Dendritic cell treated with granulocyte-macrophage colony-stimulating factor and Interleukin-4, amounts not matched to agents 40 ng/mL and 50 ng/mL, for 4 days (primary cell): ENCODE measurements around the gene SDR42E2.

Experiments
- H3K27ac Mint-ChIP-seq: one replicate; pipeline ENCODE4 v1.8.0; 2022; ENCODE audit warnings: mild to moderate bottlenecking, mixed read lengths
- H3K27me3 Mint-ChIP-seq: one replicate; pipeline ENCODE4 v1.8.0; 2022; ENCODE audit warnings: mild to moderate bottlenecking, mixed read lengths
- H3K36me3 Mint-ChIP-seq: one replicate; pipeline ENCODE4 v1.8.0; 2022; ENCODE audit warnings: low read depth, mixed read lengths
- H3K4me1 Mint-ChIP-seq: one replicate; pipeline ENCODE4 v1.8.0; 2022; ENCODE audit warnings: low read depth, mixed read lengths
- H3K4me3 Mint-ChIP-seq: one replicate; pipeline ENCODE4 v1.8.0; 2022; ENCODE audit warnings: mild to moderate bottlenecking, moderate library complexity, mixed read lengths
- H3K9me3 Mint-ChIP-seq: one replicate; pipeline ENCODE4 v1.8.0; 2022; ENCODE audit warnings: mixed read lengths
- intact Hi-C: fragments of 100-400 bp; cut with micrococcal nuclease; formaldehyde crosslinking; loops from one replicate; pipeline ENCODE4 v1.15.0; 2022

Gene SDR42E2

GRCh38 chr16:22219389-22220068 lies 57.2 kb downstream of the SDR42E2 start:
- Mint-ChIP-seq H3K9me3 (no peaks in the 10 kb centered on the region), H3K4me1 (peaks cover 51% of the 10 kb centered on the region), H3K36me3 (peaks cover 82% of the 10 kb centered on the region), H3K27ac (no peak overlapping the region), H3K27me3 (no peaks in the 10 kb centered on the region), H3K4me3 (no peak overlapping the region)
- intact Hi-C loops: no loop called here

- no peaks in the 10 kb centered on the region for H3K9me3 Mint-ChIP-seq
- H3K36me3 Mint-ChIP-seq: peaks cover 82% of the 10 kb centered on the region
- intact Hi-C loops: no loop called here
- H3K4me1 Mint-ChIP-seq: peaks cover 51% of the 10 kb centered on the region
- H3K27me3 Mint-ChIP-seq: no peaks in the 10 kb centered on the region
- no peak overlapping the region for H3K27ac Mint-ChIP-seq
- no peak overlapping the region for H3K4me3 Mint-ChIP-seq
These were observed 57.7 kb downstream of the SDR42E2 start for GRCh38 chr16:22220069-22220440.

GRCh38 chr16:22220714-22221113 lies 58.4 kb downstream of the SDR42E2 start:
- H3K4me1 Mint-ChIP-seq: peaks cover 45% of the 10 kb centered on the region
- no peaks in the 10 kb centered on the region for H3K9me3 Mint-ChIP-seq
- no peak overlapping the region for H3K27ac Mint-ChIP-seq
- peaks cover 82% of the 10 kb centered on the region for H3K36me3 Mint-ChIP-seq
- intact Hi-C loops: no loop called here
- no peaks in the 10 kb centered on the region for H3K27me3 Mint-ChIP-seq
- no peak overlapping the region for H3K4me3 Mint-ChIP-seq

GRCh38 chr16:22222006-22222405 lies 59.7 kb downstream of the SDR42E2 start:
- Mint-ChIP-seq H3K4me3 (no peak overlapping the region), H3K9me3 (no peaks in the 10 kb centered on the region), H3K4me1 (peaks cover 34% of the 10 kb centered on the region), H3K27ac (no peak overlapping the region), H3K36me3 (peaks cover 83% of the 10 kb centered on the region), H3K27me3 (no peaks in the 10 kb centered on the region)
- intact Hi-C loops: no loop called here

GRCh38 chr16:22222998-22223397 lies 60.7 kb downstream of the SDR42E2 start:
- no peaks in the 10 kb centered on the region for H3K27me3 Mint-ChIP-seq
- H3K4me1 Mint-ChIP-seq: peaks cover 30% of the 10 kb centered on the region
- H3K4me3 Mint-ChIP-seq: no peak overlapping the region
- H3K36me3 Mint-ChIP-seq: peaks cover 81% of the 10 kb centered on the region
- no peak overlapping the region for H3K27ac Mint-ChIP-seq
- no peaks in the 10 kb centered on the region for H3K9me3 Mint-ChIP-seq
- intact Hi-C loops: no loop called here

GRCh38 chr16:22225060-22225459 lies 62.8 kb downstream of the SDR42E2 start:
- Mint-ChIP-seq H3K4me3 (no peak overlapping the region), H3K27me3 (no peaks in the 10 kb centered on the region), H3K9me3 (no peaks in the 10 kb centered on the region), H3K36me3 (peaks cover 83% of the 10 kb centered on the region), H3K27ac (peak overlapping the region; percentile 30), H3K4me1 (peaks cover 17% of the 10 kb centered on the region)
- intact Hi-C loops: no loop called here

- Mint-ChIP-seq H3K27me3 (no peaks in the 10 kb centered on the region), H3K4me3 (no peak overlapping the region), H3K4me1 (peaks cover 2% of the 10 kb centered on the region), H3K36me3 (peaks cover 90% of the 10 kb centered on the region), H3K27ac (no peak overlapping the region), H3K9me3 (no peaks in the 10 kb centered on the region)
- intact Hi-C loops: no loop called here
These were observed 67.6 kb downstream of the SDR42E2 start for GRCh38 chr16:22229889-22230288.

- no peak overlapping the region for H3K4me3 Mint-ChIP-seq
- H3K9me3 Mint-ChIP-seq: no peaks in the 10 kb centered on the region
- H3K27me3 Mint-ChIP-seq: no peaks in the 10 kb centered on the region
- intact Hi-C loops: no loop called here
- no peaks in the 10 kb centered on the region for H3K4me1 Mint-ChIP-seq
- peaks cover 93% of the 10 kb centered on the region for H3K36me3 Mint-ChIP-seq
- no peak overlapping the region for H3K27ac Mint-ChIP-seq
These were observed 70.2 kb downstream of the SDR42E2 start for GRCh38 chr16:22232277-22233036.

GRCh38 chr16:22233037-22233372 lies 70.7 kb downstream of the SDR42E2 start:
- intact Hi-C loops: no loop called here
- no peaks in the 10 kb centered on the region for H3K27me3 Mint-ChIP-seq
- H3K4me1 Mint-ChIP-seq: no peaks in the 10 kb centered on the region
- peaks cover 97% of the 10 kb centered on the region for H3K36me3 Mint-ChIP-seq
- H3K27ac Mint-ChIP-seq: no peak overlapping the region
- no peaks in the 10 kb centered on the region for H3K9me3 Mint-ChIP-seq
- H3K4me3 Mint-ChIP-seq: no peak overlapping the region

GRCh38 chr16:22235839-22236745 lies 73.8 kb downstream of the SDR42E2 start:
- Mint-ChIP-seq H3K4me3 (no peak overlapping the region), H3K9me3 (no peaks in the 10 kb centered on the region), H3K27ac (no peak overlapping the region), H3K27me3 (no peaks in the 10 kb centered on the region), H3K4me1 (peaks cover 27% of the 10 kb centered on the region), H3K36me3 (peaks cover 88% of the 10 kb centered on the region)
- intact Hi-C loops: no loop called here

- intact Hi-C loops: no loop called here
- no peaks in the 10 kb centered on the region for H3K27me3 Mint-ChIP-seq
- H3K4me3 Mint-ChIP-seq: no peak overlapping the region
- peaks cover 30% of the 10 kb centered on the region for H3K4me1 Mint-ChIP-seq
- peak overlapping the region; percentile 73 for H3K27ac Mint-ChIP-seq
- peaks cover 84% of the 10 kb centered on the region for H3K36me3 Mint-ChIP-seq
- no peaks in the 10 kb centered on the region for H3K9me3 Mint-ChIP-seq
These were observed 77.0 kb downstream of the SDR42E2 start for GRCh38 chr16:22239131-22239805.

- intact Hi-C loops: no loop called here
- Mint-ChIP-seq H3K4me3 (no peak overlapping the region), H3K27ac (peak overlapping the region; percentile 73)
These were observed 77.9 kb downstream of the SDR42E2 start for GRCh38 chr16:22240023-22240710.

More at GRCh38 chr16:22240023-22240710, 77.9 kb downstream of the SDR42E2 start:
- H3K27me3 Mint-ChIP-seq: no peaks in the 10 kb centered on the region
- H3K4me1 Mint-ChIP-seq: peaks cover 30% of the 10 kb centered on the region
- H3K36me3 Mint-ChIP-seq: peaks cover 84% of the 10 kb centered on the region
- no peaks in the 10 kb centered on the region for H3K9me3 Mint-ChIP-seq
